HG03521 (cell line): Measurements from ENCODE around the gene OGT.
"Not testable (repeated sequence)": the region's sequence is repeated elsewhere in the genome, so short reads cannot be mapped to it uniquely, and the experiment has no call there.

Source experiments
- ATAC-seq: cut with Tn5 transposase; IDR thresholded peaks from one replicate; pipeline ENCODE4 v1.9.1; 2021; ENCODE audit warnings: mild to moderate bottlenecking, moderate library complexity; ENCODE audit not compliant: unreplicated experiment

The OGT gene

DNA sequence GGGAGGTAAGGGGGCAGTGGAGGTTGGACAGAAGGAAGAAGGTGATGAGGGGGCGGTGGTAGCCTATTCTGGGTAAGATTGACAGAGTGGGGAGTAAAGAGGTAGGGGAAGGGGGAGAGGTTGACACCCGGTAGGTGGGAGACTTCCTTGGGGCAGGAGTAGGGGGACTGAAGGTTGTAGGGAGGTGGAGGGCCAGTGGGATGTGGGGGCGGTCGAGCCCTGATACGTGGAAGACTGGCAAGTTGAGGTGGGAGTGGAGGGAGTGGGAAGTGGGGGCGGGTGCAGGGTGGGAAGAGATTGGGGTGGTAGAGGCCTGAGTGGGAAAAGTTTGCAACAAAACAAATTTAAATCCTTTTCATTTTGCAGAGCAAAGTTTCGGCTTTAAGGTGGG, 47.1 kb downstream of the OGT start:
- ATAC-seq = no peak

DNA sequence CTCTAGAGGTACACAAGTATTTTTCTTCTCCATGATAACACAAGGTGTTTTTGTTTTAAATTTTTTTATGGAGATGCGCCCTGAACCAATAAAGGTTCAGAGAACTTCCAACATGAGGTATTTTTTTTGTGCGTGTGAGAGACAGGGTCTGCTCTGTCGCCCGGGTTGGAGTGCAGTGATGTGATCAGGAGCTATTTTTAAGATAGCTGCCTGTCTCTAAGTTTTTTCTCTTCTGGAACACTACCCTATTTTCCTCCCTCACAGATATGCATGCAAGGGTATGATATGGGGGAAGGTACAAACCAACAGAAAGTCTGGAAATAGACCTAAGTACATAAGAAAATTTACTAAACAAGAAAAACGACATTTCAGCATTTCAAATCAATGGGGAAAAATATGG, 48.3 kb downstream of the OGT start:
- no peak for ATAC-seq

DNA sequence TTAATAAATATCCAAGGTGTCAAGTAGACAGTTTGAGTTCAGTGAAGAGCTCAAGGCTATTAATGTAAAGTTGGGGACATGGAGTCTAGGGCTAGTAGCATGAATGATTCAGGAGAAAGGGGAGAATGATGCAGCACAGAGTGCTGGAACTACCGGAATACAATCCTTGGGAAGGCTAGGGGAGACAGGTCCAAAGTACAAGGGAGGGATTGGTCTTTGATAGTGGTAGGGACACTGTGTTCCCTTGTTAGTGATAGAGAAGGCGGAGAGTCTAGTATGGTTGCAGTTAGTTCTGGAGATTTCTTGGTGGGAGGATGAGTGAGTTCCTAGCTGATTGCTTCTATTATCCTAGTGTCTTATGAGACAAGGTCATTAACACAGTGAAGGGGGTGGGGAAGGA, 54.0 kb downstream of the OGT start:
- ATAC-seq = no peak

DNA sequence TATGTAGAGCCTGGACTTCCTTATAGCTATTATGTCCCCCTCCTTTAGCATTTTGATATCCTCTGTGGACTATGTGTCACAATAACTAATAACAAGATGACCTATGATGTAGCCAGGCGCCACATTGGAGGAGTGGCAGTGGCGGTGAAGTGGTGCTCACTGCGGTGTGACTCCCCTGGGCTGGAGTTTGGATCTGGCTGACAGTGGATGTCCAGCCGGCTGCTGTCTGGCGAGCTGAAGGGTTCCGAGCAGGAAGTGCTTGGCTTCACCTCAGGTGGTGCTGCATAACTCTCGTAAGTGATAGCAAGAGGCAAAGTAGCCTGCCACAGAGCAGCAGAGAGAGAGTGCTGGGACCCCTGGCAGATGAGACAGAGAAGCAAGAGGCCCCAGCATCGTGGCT, 60.3 kb downstream of the OGT start:
- ATAC-seq = not testable (repeated sequence)

DNA sequence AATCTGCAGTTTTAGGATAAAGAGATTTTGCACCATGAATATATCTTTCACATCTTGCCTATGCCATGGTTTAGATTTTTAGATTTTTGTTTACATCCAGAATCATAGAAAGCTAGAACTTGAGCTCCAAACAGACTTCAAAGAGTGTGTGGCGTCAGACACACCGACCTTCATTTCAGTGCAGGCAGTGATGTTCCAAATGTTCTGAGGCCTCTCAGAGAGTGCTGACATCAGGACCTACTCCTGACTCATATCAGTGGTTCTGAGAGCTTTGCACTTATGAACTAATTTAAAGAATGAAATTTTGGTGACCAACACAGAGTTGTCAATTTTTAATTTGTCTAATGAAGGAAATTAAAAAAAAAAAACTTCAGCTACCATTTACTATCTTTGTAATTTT, 67.1 kb downstream of the OGT start:
- ATAC-seq = no peak

DNA sequence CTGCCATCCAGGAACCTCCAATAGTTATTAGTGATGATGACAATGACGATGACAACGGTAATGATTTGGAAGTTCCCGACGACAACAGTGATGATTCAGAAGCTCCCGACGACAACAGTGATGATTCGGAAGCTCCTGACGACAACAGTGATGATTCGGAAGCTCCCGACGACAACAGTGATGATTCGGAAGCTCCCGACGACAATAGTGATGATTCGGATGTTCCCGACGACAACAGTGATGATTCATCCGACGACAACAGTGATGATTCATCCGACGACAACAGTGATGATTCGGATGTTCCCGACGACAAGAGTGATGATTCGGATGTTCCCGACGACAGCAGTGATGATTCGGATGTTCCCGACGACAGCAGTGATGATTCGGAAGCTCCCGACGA, 70.7 kb downstream of the OGT start:
- no peak for ATAC-seq

DNA sequence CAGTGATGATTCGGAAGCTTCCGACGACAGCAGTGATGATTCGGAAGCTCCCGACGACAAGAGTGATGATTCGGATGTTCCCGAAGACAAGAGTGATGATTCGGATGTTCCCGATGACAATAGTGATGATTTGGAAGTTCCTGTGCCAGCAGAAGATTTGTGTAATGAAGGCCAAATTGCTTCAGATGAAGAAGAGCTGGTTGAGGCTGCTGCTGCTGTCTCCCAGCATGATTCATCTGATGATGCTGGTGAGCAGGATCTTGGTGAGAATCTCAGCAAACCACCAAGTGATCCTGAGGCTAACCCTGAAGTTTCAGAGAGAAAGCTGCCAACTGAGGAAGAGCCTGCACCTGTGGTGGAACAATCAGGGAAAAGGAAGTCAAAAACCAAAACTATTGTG, 71.2 kb downstream of the OGT start:
- ATAC-seq = no peak

DNA sequence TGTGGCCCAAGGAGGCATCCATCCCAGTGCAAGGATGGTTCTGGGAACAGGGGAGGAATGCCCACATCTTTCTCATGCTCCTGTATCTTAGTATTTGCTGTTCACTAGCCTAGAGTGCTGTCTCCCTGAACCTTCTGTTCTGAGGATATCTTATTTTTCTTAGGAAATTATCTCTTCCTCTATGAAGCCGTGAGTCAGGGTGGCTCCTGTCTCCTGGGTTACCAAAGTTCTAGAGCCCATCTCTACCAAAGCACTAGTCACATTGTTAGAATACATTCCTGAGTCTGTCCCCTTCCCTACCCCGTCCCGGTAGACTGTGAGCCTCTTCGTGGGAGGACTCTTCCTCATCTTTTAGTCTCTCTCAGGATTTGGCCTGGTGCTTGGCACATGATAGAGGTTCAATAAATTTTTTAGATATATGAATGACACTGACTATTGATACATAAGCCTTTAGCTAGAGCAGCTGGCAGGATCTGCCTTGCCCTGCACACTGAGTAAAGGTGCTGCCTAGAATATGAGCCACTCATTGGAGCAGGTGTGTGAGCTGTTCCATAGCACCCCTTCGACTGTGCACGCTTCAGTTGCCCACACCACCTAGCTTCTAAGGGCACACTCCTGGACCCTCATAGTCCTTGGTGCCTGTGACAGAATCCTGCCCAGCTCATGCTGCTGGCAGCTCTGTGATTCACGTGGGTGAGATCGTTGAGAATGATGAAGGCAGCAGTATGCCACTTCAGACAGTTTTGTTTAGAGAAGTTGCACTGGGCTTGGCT, 72.1 kb downstream of the OGT start:
- ATAC-seq = no peak

DNA sequence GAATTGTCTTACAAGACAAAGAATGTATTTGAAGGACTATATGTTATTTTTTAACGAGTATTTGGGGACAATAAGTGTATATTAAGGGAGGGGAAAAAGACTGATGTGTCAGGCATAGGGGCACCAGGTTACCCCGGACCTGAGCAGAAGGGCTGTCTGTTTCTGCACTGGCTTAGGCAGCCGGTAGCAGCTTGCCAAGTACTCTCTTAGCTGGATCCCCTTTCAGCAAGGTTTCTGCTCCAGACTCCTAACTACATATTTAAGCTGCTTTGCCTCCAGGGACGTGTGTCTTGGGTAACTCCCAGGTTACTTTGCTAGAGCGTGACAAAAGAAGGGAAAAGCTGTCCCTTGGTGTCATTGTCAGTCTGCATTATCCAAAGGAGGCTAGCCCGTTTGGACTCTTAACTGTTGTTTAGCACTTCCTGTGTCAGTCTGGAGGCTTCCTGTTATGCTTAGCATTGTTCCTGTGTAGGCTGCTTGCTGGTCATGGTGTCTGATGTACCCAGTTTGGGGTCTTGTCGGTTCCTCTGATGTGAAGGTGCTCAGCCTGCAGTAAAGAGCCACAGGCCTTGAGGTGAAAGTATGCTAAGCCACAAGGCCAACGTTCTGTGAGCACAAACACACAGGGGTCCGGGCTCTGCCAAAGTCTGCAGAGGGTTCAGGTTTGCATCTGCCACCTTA, 73.8 kb downstream of the OGT start:
- no peak for ATAC-seq

DNA sequence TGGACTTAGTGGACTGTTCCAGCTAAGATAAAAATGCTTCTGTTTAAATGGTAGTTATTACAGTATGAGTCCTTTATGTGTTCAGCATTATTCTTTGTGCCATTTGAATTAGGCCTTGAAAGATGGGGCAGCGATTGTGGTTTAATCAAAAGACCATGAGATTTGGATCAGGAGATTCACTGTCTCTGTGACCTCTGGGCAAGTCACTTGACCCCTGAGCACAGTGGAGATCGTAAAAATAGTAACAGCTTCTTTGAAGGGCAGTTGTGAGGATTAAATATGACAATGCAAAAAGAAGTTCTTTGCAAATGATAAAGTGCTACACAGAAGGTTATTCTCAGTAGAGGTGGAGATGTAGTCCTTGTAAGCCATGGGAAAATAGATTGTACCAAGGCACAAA, 74.6 kb downstream of the OGT start:
- ATAC-seq = no peak

DNA sequence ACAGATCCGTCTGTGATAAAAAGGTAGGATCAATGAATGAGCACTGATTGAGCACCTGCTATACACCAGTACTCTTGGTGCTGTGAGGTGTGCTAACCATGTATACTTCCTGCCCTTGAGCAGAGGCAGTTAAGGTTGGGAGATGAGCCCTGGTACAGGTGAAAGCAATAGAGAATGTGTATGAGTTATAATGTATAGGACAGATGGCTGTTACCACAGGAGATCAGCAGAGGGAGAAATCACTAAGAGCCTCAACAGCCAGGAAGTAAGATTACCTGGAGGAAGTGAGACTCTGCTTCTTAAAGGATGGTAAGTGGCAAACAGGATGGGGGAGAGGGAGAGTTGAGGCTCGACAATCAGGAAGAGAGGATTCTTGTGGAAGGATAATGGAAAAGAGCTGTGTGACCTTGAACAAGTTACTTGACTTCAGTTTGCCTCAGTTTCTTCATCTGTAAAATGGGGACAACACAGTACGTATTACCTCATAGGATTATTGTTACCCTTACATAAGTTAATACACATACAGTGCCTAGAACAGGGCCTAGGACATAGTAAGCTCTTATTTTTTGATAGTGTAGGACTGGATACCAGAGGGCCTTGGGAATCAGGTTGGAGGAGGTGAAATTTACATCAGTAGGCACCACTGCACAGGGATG, 76.3 kb downstream of the OGT start:
- no peak for ATAC-seq

DNA sequence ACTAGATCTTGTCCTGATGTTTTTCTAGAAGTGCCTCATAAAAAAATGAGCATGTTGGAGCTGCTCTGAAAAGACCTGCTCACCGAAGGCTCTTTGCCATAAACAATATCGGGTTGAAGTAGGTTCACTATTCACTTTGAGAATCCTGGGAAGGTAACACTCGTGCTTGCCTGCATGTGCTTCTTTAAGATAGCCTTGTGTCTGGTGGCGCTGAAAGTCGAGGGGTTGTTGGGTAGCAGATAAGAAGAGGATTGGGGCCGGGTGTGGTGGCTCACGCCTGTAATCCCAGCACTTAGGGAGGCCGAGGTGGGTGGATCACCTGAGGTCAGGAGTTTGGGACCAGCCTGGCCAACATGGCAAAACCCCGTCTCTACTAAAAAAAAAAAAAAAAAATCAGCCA, 78.8 kb downstream of the OGT start:
- not testable (repeated sequence) for ATAC-seq

DNA sequence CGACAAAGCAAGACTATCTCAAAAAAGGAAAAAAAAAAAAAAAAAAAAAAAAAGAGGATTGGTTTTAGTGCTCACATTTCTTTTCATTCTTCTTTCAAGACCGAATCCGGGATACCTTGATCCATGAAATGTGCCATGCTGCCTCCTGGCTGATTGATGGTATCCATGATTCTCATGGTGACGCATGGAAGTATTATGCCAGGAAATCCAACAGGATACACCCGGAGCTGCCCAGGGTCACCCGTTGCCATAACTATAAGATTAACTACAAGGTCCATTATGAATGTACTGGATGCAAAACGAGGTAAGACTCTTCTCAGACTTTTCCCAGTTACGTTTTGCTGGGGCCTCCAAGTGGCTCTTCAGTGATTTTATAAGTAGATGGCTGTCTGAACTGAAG, 79.4 kb downstream of the OGT start:
- no peak for ATAC-seq

DNA sequence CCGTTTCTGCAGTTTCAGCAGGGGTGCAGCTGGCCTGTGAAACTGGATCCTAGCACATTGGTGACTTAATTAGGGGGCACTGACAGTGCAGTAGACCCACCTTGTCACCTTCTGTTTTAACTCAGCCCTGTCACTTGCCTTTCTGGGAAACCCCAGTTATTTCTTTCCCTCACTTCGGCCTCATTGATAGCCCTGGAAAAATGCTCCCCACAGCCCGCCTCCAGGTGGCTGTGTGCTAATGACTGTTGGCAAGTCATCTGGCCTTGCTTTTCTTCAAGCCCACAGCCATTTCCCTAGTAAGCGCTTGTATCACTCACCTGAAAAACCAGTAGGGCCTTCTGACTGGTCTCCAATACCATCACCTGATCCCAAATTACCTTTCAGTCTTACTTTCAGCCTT, 82.2 kb downstream of the OGT start:
- no peak for ATAC-seq

DNA sequence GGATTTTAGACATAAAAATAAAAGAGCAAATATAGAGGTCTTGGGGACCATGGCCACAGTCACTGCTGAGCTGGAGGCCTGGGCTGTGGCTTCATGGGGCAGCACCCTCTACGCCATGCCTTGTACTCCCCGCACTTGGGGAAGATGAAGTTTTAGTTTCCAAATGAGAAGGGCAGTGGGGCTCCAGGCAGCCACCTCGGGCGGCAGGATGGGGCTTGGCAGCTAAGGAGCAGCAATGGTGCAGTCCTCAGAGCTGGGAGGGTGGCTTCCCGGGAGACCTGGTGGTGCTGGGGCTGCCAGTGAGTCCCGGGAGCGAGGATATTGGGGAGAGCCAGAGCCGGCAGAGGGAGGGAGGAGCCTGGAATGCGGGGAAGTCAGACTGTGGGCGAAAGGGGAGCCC, 83.0 kb downstream of the OGT start:
- ATAC-seq = no peak

DNA sequence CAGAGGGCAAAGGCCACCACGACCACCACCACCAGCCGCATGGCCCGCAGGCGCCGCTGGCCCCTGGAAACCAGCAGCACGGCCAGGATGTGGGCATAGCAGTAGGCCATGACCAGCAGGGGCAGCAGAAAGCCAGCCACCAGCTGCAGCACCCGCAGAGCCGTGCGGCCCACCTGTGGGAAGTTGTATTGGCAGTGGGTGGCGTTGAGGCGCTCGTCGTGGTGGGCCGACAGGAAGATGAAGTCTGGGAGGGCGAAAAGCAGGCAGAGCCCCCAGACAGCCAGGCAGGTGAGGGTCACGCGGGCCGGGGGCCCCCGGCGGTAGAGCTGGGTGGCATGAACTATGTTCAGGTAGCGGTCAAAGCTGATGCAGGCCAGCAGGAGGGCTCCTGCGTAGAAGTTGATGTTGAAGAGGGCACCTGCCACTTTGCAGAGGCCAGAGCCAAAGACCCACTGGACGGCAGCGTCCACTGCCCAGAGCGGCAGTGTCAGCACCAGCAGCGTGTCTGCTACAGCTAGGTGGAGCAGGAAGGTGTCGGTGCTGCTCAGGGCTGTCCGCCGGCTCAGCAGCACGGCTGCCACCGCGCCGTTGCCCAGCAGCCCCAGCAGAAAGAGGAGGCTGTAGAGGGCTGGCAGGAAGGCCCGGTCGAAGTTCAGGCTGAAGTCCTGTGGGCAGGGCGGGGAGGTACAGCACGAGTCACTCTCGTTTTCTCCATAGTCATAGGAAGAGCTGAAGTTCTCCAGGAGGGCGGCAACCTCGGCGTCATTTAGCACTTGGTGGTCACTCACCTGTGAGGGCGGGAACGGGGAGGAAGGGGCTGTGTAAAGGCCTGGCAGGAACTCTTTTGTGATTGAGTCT, 84.0 kb downstream of the OGT start:
- no peak for ATAC-seq

DNA sequence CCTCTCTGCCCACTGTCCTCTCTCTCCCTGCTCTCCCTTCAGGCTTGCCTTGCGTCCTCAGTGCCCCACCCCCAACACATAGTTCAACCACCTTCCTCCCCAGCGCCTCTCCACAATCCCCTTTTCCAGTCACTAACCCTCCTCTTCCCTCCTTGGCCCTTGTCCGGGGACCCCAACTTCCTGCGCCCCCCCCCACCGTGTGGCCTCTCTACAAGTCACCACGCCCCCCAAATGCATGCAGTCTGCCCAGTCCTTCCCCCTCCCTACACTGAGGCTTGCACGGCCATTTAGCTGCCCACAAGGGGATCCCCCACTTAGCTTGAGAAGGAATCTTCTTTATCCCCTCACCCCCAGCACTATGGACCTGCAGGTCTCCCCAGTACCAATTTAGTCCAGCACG, 84.8 kb downstream of the OGT start:
- no peak for ATAC-seq

DNA sequence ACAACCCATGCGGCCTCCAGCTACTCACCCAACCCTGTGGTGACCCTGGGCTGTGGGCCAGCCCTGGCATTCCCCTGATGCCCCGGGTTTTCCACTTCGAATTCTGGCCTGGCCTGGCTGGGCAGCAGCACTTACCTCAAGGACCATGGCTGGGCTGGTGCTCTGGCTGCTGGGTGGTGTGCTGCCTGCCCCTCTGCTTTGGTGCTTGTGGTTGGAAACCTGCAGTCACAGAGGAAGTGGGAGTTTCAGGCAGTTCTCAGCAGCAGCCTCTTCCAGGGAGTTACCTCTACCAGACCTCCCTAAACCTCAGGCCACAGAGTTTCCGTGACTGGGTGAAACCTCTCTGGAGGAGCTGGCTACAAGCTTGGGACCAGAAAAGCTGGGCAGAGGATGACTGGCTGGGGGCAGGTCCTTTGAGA, 85.4 kb downstream of the OGT start, which contains the start of gene CXCR3:
Gene CXCR3 (minus strand): TSS at position 209 of the 419 bp plus-strand sequence. CDS start 62 bp downstream, at position 147.
- peak; percentile 33 for ATAC-seq

DNA sequence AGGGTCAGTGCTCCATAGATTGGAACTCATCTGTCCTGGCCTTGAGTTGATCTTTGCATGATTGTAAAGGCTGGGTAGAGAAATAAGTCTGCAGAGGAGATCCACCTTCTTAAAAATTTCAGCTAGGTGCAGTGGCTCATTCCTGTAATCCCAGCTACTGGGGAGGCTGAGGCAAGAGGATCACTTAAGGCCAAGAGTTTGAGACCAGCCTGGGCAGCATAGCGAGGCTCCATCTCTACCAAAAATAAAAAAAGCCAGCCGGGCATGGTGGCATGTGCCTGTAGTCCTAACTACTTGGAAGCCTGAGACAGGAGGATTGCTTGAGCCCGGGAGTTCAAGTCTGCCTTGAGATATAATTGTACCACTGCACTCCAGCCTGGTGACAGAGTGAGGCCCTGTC, 85.9 kb downstream of the OGT start:
- no peak for ATAC-seq

DNA sequence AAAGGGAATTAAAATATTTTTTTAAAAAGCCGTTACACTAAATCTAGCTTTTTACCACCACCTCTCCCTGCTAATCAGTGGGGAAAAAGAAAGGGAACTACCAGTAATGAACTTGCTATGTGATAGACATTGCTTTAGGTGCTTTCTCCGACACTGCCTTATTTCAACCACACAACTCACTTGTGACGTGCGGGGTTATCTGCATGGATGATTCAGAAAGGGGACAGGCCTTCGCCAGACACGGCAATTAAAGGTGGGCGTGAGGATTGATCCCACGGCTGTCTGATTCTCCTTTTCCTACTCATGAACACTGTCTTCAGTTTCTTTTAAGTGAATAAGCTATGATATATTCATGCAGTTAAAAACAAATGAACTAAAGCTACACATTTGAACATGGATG, 86.3 kb downstream of the OGT start:
- ATAC-seq = no peak

DNA sequence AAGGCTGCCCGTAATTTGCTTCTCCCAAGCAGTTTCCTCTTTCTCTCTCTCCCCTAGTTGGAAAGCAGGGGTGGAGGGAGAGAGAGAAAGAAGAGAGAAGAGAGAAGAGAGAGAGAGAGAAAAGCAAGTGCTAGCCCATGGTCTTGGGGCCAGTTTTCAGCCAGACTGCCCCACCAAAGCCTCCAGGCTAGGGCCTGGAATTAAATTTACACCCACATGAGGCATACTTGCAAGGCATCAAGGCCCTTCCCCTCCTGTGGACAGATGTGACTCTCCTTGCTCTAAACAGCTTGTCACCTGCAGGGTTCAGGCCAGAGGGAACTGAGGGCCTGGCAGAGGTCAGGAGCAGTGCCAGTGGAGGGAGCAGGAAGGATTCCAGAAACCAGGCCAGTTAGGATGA, 87.1 kb downstream of the OGT start:
- no peak for ATAC-seq
